H1 (cell line): ENCODE results near the gene CHI3L2. TPM values are rescaled to one million over a fixed set of nuclear protein-coding genes. Genes with fewer than 3 reads are reported as not detected.

Source experiments
- CTCF ChIA-PET: fragments of 300-600 bp; sonication (Branson Sonifier 250); formaldehyde crosslinking; loops from one replicate; lab custom pipeline; 2021; ENCODE audit not compliant: partially characterized antibody; lab: Charles Lee
- POLR2A ChIA-PET: fragments of 300-600 bp; sonication (Branson Sonifier 250); formaldehyde crosslinking; loops from one replicate; lab custom pipeline; 2021; ENCODE audit warnings: inconsistent platforms; ENCODE audit not compliant: partially characterized antibody; lab: Charles Lee
- DNase-seq, 2 experiments: peaks; one replicate each; pipeline versions ENCODE4 v3.0.0 to v3.0.0-alpha.2; 2010 to 2022; ENCODE audit warnings: low spot score in 2 of 2, low read depth in 1 of 2, mixed read lengths in 1 of 2
- FAIRE-seq: peaks from 2 replicates; lab custom pipeline; 2011; peaks lifted over from hg19 to GRCh38; lab: Jason Lieb, UNC
- H2AFZ ChIP-seq: 2 replicates; pipeline ENCODE4 v1.8.1; 2012; ENCODE audit warnings: low read length, inconsistent platforms
- H2AK5ac ChIP-seq: 2 replicates; pipeline ENCODE4 v1.6.1; 2013; ENCODE audit warnings: low read depth, low read length
- H2BK120ac ChIP-seq: replicated peaks from 2 replicates; pipeline ENCODE3; 2013; ENCODE audit warnings: low read depth, low read length, inconsistent platforms
- H2BK12ac ChIP-seq: 2 replicates; pipeline ENCODE4 v1.6.1; 2013; ENCODE audit warnings: low read depth, low read length
- H2BK15ac ChIP-seq: 2 replicates; pipeline ENCODE4 v1.6.1; 2013; ENCODE audit warnings: low read length
- H2BK20ac ChIP-seq: 2 replicates; pipeline ENCODE4 v1.6.1; 2013; ENCODE audit warnings: low read length
- H2BK5ac ChIP-seq: 2 replicates; pipeline ENCODE4 v1.6.1; 2013; ENCODE audit warnings: low read depth, low read length
- H3K14ac ChIP-seq: 2 replicates; pipeline ENCODE4 v1.6.1; 2013; ENCODE audit warnings: inconsistent platforms; ENCODE audit not compliant: insufficient read length
- H3K18ac ChIP-seq: 2 replicates; pipeline ENCODE4 v1.6.1; 2013; ENCODE audit warnings: low read length; ENCODE audit errors: extremely low read depth
- H3K23ac ChIP-seq: 2 replicates; pipeline ENCODE4 v1.6.1; 2013; ENCODE audit warnings: inconsistent platforms; ENCODE audit not compliant: insufficient read length
- H3K23me2 ChIP-seq: 2 replicates; pipeline ENCODE4 v1.6.1; 2013; ENCODE audit warnings: low read depth, low read length
- H3K27ac ChIP-seq: 2 replicates; pipeline ENCODE4 v1.6.1; 2011; ENCODE audit warnings: low read depth, low read length, inconsistent platforms
- H3K27me3 ChIP-seq, 4 experiments: replicated peaks in 1 of 4; 1 replicate in 1 of 4; 2 replicates in 3 of 4; pipeline versions ENCODE4 v1.6.1 to v1.8.1; 2011 to 2013; ENCODE audit warnings: low read length in 3 of 4, mild to moderate bottlenecking in 3 of 4, inconsistent platforms in 2 of 4, mixed read lengths in 2 of 4, moderate library complexity in 1 of 4; ENCODE audit not compliant: control insufficient read depth in 3 of 4, insufficient read depth in 3 of 4; ENCODE audit errors: extremely low read depth in 1 of 4
- H3K36me3 ChIP-seq, 4 experiments: 2 replicates each; pipeline versions ENCODE4 v1.6.1 to v1.8.1; 2011 to 2013; ENCODE audit warnings: mild to moderate bottlenecking in 4 of 4, low read length in 3 of 4, moderate library complexity in 2 of 4, control low read depth in 1 of 4, inconsistent platforms in 1 of 4; ENCODE audit not compliant: insufficient read depth in 4 of 4, control insufficient read depth in 2 of 4
- H3K4ac ChIP-seq: replicated peaks from 2 replicates; pipeline ENCODE3; 2013; ENCODE audit warnings: low read length, low read depth, mixed read lengths, inconsistent platforms; ENCODE audit not compliant: insufficient read length
- H3K4me1 ChIP-seq, 4 experiments: replicated peaks in 1 of 4; 1 replicate in 1 of 4; 2 replicates in 3 of 4; pipeline versions ENCODE4 v1.6.1 to v1.8.1; 2011 to 2013; ENCODE audit warnings: low read length in 3 of 4, inconsistent platforms in 2 of 4, mixed read lengths in 1 of 4; ENCODE audit not compliant: insufficient read depth in 4 of 4, control insufficient read depth in 3 of 4
- H3K4me2 ChIP-seq, 2 experiments: 2 replicates each; pipeline versions ENCODE4 v1.6.1 to v1.8.1; 2011 to 2013; ENCODE audit warnings: low read depth in 2 of 2, low read length in 2 of 2, control low read depth in 1 of 2, inconsistent platforms in 1 of 2, mild to moderate bottlenecking in 1 of 2; ENCODE audit not compliant: insufficient read depth in 1 of 2
- H3K4me3 ChIP-seq, 4 experiments: fragments of 200-600, 300-600 bp in 1 of 4; sonication (generic), shearing (Covaris generic), sonication (Bioruptor Twin) in 1 of 4; 2 replicates each; pipeline versions ENCODE4 v1.5.1 to v1.8.1; 2011 to 2016; ENCODE audit warnings: low read length in 4 of 4, low read depth in 3 of 4, control low read depth in 2 of 4, inconsistent platforms in 2 of 4, mild to moderate bottlenecking in 2 of 4, mixed read lengths in 1 of 4, moderate library complexity in 1 of 4; ENCODE audit not compliant: insufficient read depth in 2 of 4; ENCODE audit errors: extremely low read depth in 1 of 4
- H3K56ac ChIP-seq: replicated peaks from 2 replicates; pipeline ENCODE3; 2013; ENCODE audit warnings: low read depth, mild to moderate bottlenecking, mixed read lengths, low read length, inconsistent platforms; ENCODE audit not compliant: insufficient read length
- H3K79me1 ChIP-seq: 2 replicates; pipeline ENCODE4 v1.6.1; 2013; ENCODE audit warnings: low read depth, low read length, control low read depth
- H3K79me2 ChIP-seq, 2 experiments: 2 replicates each; pipeline versions ENCODE4 v1.6.1 to v1.8.1; 2012 to 2013; ENCODE audit warnings: low read length in 2 of 2, mild to moderate bottlenecking in 2 of 2, inconsistent platforms in 1 of 2; ENCODE audit not compliant: insufficient read depth in 2 of 2, control insufficient read depth in 1 of 2
- H3K9ac ChIP-seq, 4 experiments: replicated peaks in 1 of 4; 1 replicate in 1 of 4; 2 replicates in 3 of 4; pipeline versions ENCODE4 v1.6.1 to v1.8.1; 2011 to 2013; ENCODE audit warnings: low read depth in 3 of 4, low read length in 3 of 4, control low read depth in 2 of 4, mild to moderate bottlenecking in 2 of 4, moderate library complexity in 2 of 4, inconsistent platforms in 1 of 4; ENCODE audit errors: extremely low read depth in 1 of 4
- H3K9me3 ChIP-seq, 2 experiments: 2 replicates each; pipeline versions ENCODE4 v1.6.1 to v1.8.1; 2012 to 2013; ENCODE audit warnings: mild to moderate bottlenecking in 2 of 2, moderate library complexity in 2 of 2, control low read depth in 1 of 2, inconsistent platforms in 1 of 2, low read depth in 1 of 2, low read length in 1 of 2, mixed read lengths in 1 of 2; ENCODE audit not compliant: insufficient read depth in 2 of 2
- H4K20me1 ChIP-seq, 2 experiments: replicated peaks in 1 of 2; 2 replicates each; pipeline versions ENCODE3 to v1.8.1; 2011 to 2013; ENCODE audit warnings: inconsistent platforms in 2 of 2, low read length in 2 of 2, mild to moderate bottlenecking in 1 of 2; ENCODE audit not compliant: insufficient read depth in 2 of 2, control insufficient read depth in 1 of 2
- H4K5ac ChIP-seq: 2 replicates; pipeline ENCODE4 v1.6.1; 2013; ENCODE audit warnings: low read length, low read depth, mixed read lengths, inconsistent platforms; ENCODE audit not compliant: insufficient read length
- H4K8ac ChIP-seq: 2 replicates; pipeline ENCODE4 v1.8.0; 2013; ENCODE audit warnings: mild to moderate bottlenecking, moderate library complexity, low read length, inconsistent platforms; ENCODE audit not compliant: insufficient read depth; ENCODE audit errors: extremely low read depth
- H4K91ac ChIP-seq: replicated peaks from 2 replicates; pipeline ENCODE3; 2013; ENCODE audit warnings: low read length, mixed read lengths, inconsistent platforms; ENCODE audit not compliant: insufficient read length
- EP300 ChIP-seq, 2 experiments: IDR thresholded peaks; 1 replicate in 1 of 2; 2 replicates in 1 of 2; pipeline ENCODE4 v1.6.1; 2011 to 2012; ENCODE audit warnings: low read depth in 2 of 2, low read length in 2 of 2, mild to moderate bottlenecking in 2 of 2, borderline replicate concordance in 1 of 2, inconsistent platforms in 1 of 2, moderate library complexity in 1 of 2
- NANOG ChIP-seq: IDR thresholded peaks from 2 replicates; pipeline ENCODE4 v1.6.1; 2011; ENCODE audit warnings: low read length, low read depth, mild to moderate bottlenecking, inconsistent platforms; ENCODE audit not compliant: insufficient read depth, poor library complexity, severe bottlenecking
- NRF1 ChIP-seq: IDR thresholded peaks from 2 replicates; pipeline ENCODE4 v1.6.1; 2011; ENCODE audit warnings: mild to moderate bottlenecking, low read depth, low read length, improper control_type of control experiment
- WGBS, 2 experiments: shearing (Covaris generic) in 1 of 2; methylation state at CpG; one replicate each; pipeline versions ENCODE4 v1.1.6 to v1.1.7; 2013 to 2015; ENCODE audit warnings: low lambda C conversion rate in 2 of 2, mixed read lengths in 2 of 2, inconsistent platforms in 1 of 2, low coverage in 1 of 2, missing lambda C conversion rate in 1 of 2; ENCODE audit not compliant: insufficient replicate concordance in 2 of 2, insufficient coverage in 1 of 2, insufficient read length in 1 of 2; ENCODE audit errors: extremely low coverage in 1 of 2, missing lambda C conversion rate in 1 of 2; 5-methylcytosine and 5-hydroxymethylcytosine counted together
- polyA plus RNA-seq, 7 experiments: library from polyadenylated mRNA; depleted of rRNA in 3 of 7; stranded (reverse) in 5 of 7; unstranded in 2 of 7; fragments of >200 nt in 5 of 7; fragments of 200-250 nt in 2 of 7; gene quantifications; 1 replicate in 5 of 7; 2 replicates in 1 of 7; 4 replicates in 1 of 7; pipeline versions ENCODE4 v1.2.1 to v1.2.3, GENCODE V29; 2011 to 2013; ENCODE audit warnings: missing spikeins in 2 of 7, mixed read lengths in 2 of 7
- total RNA-seq: library from RNA; stranded (reverse); fragmentation: NEBNext Ultra II Directional; extraction: Animal tissue kit (Norgen Biotek cat#: 25700); gene quantifications from 2 replicates; pipeline ENCODE4 v1.2.1, GENCODE V29; 2021

CHI3L2 gene
- total and polyA plus RNA-seq, 2 of the 8 experiments (the other 6 are each of a cell fraction or from before 2014, with no cell fraction given): not detected

DNA sequence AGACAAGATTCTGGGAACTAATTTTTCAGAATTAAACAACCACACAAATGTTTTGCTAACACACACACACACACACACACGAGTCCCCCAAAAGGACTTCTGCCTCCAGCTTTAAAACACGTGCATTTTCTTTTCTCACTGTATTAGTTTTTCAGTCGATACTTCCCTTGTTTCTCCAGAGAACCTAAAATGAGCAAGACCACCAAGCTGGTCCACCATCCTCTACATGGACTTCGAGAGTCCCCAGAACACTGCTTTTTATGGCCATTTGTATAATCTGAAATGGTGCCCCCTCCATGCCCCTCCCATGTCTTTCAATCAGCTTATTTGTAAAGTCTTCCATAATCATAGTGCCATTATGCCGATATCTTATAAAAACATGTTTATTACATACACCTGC is 10.8 kb upstream of the CHI3L2 start:
- no peak overlapping the region for H2AFZ ChIP-seq
- H3K36me3 ChIP-seq: no peaks in the 10 kb centered on the region
- H3K56ac ChIP-seq: no peak overlapping the region
- H3K18ac ChIP-seq: no peak overlapping the region
- no peak overlapping the region for H3K9ac ChIP-seq
- ChIA-PET CTCF (interaction anchor here (0.7 to 5.4 kb wide), 5 partner anchors 19 to 352 kb away, joined by 3 to 31 read pairs (median 3); no protein-coding TSS in a partner anchor), POLR2A (no interaction called here)
- H2BK20ac ChIP-seq: peak overlapping the region; percentile 40; the same call in 1 of the 2 replicates
- no peaks in the 10 kb centered on the region for H3K23me2 ChIP-seq
- no peak overlapping the region for H3K14ac ChIP-seq
- no peak overlapping the region for H3K23ac ChIP-seq
- FAIRE-seq (no peak), DNase-seq (no peak)
- H3K4me3 ChIP-seq: no peak overlapping the region
- H3K27me3 ChIP-seq: no peaks in the 10 kb centered on the region
- H2BK120ac ChIP-seq: no peak overlapping the region
- no peak overlapping the region for H3K4ac ChIP-seq
- no peak overlapping the region for H2BK12ac ChIP-seq
- H3K79me1 ChIP-seq: no peaks in the 10 kb centered on the region
- H4K91ac ChIP-seq: no peak overlapping the region
- H3K4me1 ChIP-seq: peaks cover 0 to 7% (median 7%) of the 10 kb centered on the region in 4 experiments; a peak in 3 of 7 replicates
- no peak overlapping the region for H3K4me2 ChIP-seq
- no peaks in the 10 kb centered on the region; a peak in 1 of 4 replicates for H3K9me3 ChIP-seq
- H3K27ac ChIP-seq: no peak overlapping the region
- H2AK5ac ChIP-seq: no peak overlapping the region
- no peak overlapping the region for H2BK15ac ChIP-seq
- H4K5ac ChIP-seq: no peak overlapping the region
- 72% methylated on average over 5 of the region's 5 CpGs; no CpG with 5 or more reads in 1 of the 2 experiments for WGBS, 2 experiments
- no peak overlapping the region for H4K8ac ChIP-seq
- H2BK5ac ChIP-seq: no peak overlapping the region
- H3K79me2 ChIP-seq: no peaks in the 10 kb centered on the region
- no peaks in the 10 kb centered on the region for H4K20me1 ChIP-seq
- no peak for TF ChIP-seq NANOG
- TF ChIP-seq EP300 (IDR thresholded peaks at IDR 0.05; ENCODE audit: borderline replicate concordance in 1 of 2, low read depth in 2 of 2, low read length in 2 of 2): no peak
- TF ChIP-seq NRF1: no peak
